ENCODE measurements around the gene ATP6V0C.

Gene ATP6V0C

GRCh38 chr16:2511996-2512734 lies 1.6 kb upstream of the ATP6V0C start:
- DNase-seq (ENCODE audit: low read depth): no peak

GRCh38 chr16:2512735-2513404 lies 882 bp upstream of the ATP6V0C start:
- no peak for DNase-seq (ENCODE audit: low read depth)

GRCh38 chr16:2514333-2515179 lies 804 bp downstream of the ATP6V0C start:
- DNase-seq (ENCODE audit: low read depth): no peak

- no peak for DNase-seq (ENCODE audit: low read depth)
Observed at GRCh38 chr16:2515180-2515851, 1.6 kb downstream of the ATP6V0C start.

- DNase-seq (ENCODE audit: low read depth): no peak
Observed at GRCh38 chr16:2516391-2517240, 2.9 kb downstream of the ATP6V0C start.

- no peak for DNase-seq (ENCODE audit: low read depth)
Observed at GRCh38 chr16:2517954-2518605, 4.3 kb downstream of the ATP6V0C start.

GRCh38 chr16:2518823-2519710 lies 5.3 kb downstream of the ATP6V0C start:
- no peak for DNase-seq (ENCODE audit: low read depth)

- DNase-seq (ENCODE audit: low read depth): no peak
Observed at GRCh38 chr16:2519711-2520080, 5.9 kb downstream of the ATP6V0C start.

- DNase-seq (ENCODE audit: low read depth): peak; percentile 85
Observed at GRCh38 chr16:2520097-2520783, 6.5 kb downstream of the ATP6V0C start, which contains the start of gene AMDHD2. AMDHD2 (plus strand) TSS chr16:2520371; CDS start chr16:2520459, 88 bp downstream.

GRCh38 chr16:2520784-2521531 lies 7.2 kb downstream of the ATP6V0C start:
- no peak for DNase-seq (ENCODE audit: low read depth)

GRCh38 chr16:2523801-2524231 lies 10.1 kb downstream of the ATP6V0C start:
- DNase-seq (ENCODE audit: low read depth): no peak

- no peak for DNase-seq (ENCODE audit: low read depth)
Observed at GRCh38 chr16:2524339-2524938, 10.7 kb downstream of the ATP6V0C start.

- DNase-seq (ENCODE audit: low read depth): no peak
Observed at GRCh38 chr16:2526135-2526534, 12.4 kb downstream of the ATP6V0C start.

- DNase-seq (ENCODE audit: low read depth): no peak
Observed at GRCh38 chr16:2527071-2527783, 13.5 kb downstream of the ATP6V0C start.

- no peak for DNase-seq (ENCODE audit: low read depth)
Observed at GRCh38 chr16:2527784-2528100, 14.0 kb downstream of the ATP6V0C start.

GRCh38 chr16:2528161-2529060 lies 14.7 kb downstream of the ATP6V0C start:
- no peak for DNase-seq (ENCODE audit: low read depth)

Data from stimulated activated CD4-positive, alpha-beta T cell treated with anti-CD3 and anti-CD28 coated beads, Interleukin-2, amount 100 ng/mL, for 4 hours (primary cell).